ENCODE results near the gene GALM.
"Not testable (repeated sequence)": the region's sequence is repeated elsewhere in the genome, so short reads cannot be mapped to it uniquely, and the experiment has no call there.

GALM gene

GRCh38 chr2:38682008-38682575 lies 16.2 kb downstream of the GALM start:
- DNase-seq (ENCODE audit: low read depth): no peak

GRCh38 chr2:38682620-38683019 lies 16.7 kb downstream of the GALM start:
- DNase-seq (ENCODE audit: low read depth): not testable (repeated sequence)

GRCh38 chr2:38683766-38684165 lies 17.9 kb downstream of the GALM start:
- DNase-seq (ENCODE audit: low read depth): no peak

GRCh38 chr2:38685116-38685735 lies 19.3 kb downstream of the GALM start:
- no peak for DNase-seq (ENCODE audit: low read depth)

- no peak for DNase-seq (ENCODE audit: low read depth)
Observed at GRCh38 chr2:38690499-38691420, 24.8 kb downstream of the GALM start.

- DNase-seq (ENCODE audit: low read depth): no peak
Observed at GRCh38 chr2:38691994-38692393, 26.1 kb downstream of the GALM start.

- no peak for DNase-seq (ENCODE audit: low read depth)
Observed at GRCh38 chr2:38692636-38693318, 26.9 kb downstream of the GALM start.

- DNase-seq (ENCODE audit: low read depth): no peak
Observed at GRCh38 chr2:38697116-38697840, 31.4 kb downstream of the GALM start.

- no peak for DNase-seq (ENCODE audit: low read depth)
Observed at GRCh38 chr2:38698467-38699003, 32.6 kb downstream of the GALM start.

- no peak for DNase-seq (ENCODE audit: low read depth)
Observed at GRCh38 chr2:38700113-38700785, 34.3 kb downstream of the GALM start.

- DNase-seq (ENCODE audit: low read depth): no peak
Observed at GRCh38 chr2:38700881-38701458, 35.1 kb downstream of the GALM start.

- no peak for DNase-seq (ENCODE audit: low read depth)
Observed at GRCh38 chr2:38701542-38701941, 35.6 kb downstream of the GALM start.

GRCh38 chr2:38702413-38702812 lies 36.5 kb downstream of the GALM start:
- no peak for DNase-seq (ENCODE audit: low read depth)

GRCh38 chr2:38703336-38703735 lies 37.4 kb downstream of the GALM start:
- not testable (repeated sequence) for DNase-seq (ENCODE audit: low read depth)

GRCh38 chr2:38704664-38705063 lies 38.8 kb downstream of the GALM start:
- no peak for DNase-seq (ENCODE audit: low read depth)

- DNase-seq (ENCODE audit: low read depth): no peak
Observed at GRCh38 chr2:38706846-38707345, 41.0 kb downstream of the GALM start.

GRCh38 chr2:38708491-38708890 lies 42.6 kb downstream of the GALM start:
- DNase-seq (ENCODE audit: low read depth): not testable (repeated sequence)

- no peak for DNase-seq (ENCODE audit: low read depth)
Observed at GRCh38 chr2:38708900-38709566, 43.1 kb downstream of the GALM start.

- no peak for DNase-seq (ENCODE audit: low read depth)
Observed at GRCh38 chr2:38709567-38710194, 43.8 kb downstream of the GALM start.

Data from stimulated activated CD8-positive, alpha-beta memory T cell treated with anti-CD3 and anti-CD28 coated beads, Interleukin-15, amount 100 ng/mL, for 24 hours (primary cell).